ENCODE data around the gene RNF217. TPM values are rescaled to one million over a fixed set of nuclear protein-coding genes. Genes with fewer than 3 reads are reported as not detected.

RNF217 gene
- total and polyA plus RNA-seq, 10 of the 15 experiments (the other 5 are each of a cell fraction or from before 2014, with no cell fraction given) = under 0.01 to 11.7 (median 0.04) TPM; not detected in 3

DNA sequence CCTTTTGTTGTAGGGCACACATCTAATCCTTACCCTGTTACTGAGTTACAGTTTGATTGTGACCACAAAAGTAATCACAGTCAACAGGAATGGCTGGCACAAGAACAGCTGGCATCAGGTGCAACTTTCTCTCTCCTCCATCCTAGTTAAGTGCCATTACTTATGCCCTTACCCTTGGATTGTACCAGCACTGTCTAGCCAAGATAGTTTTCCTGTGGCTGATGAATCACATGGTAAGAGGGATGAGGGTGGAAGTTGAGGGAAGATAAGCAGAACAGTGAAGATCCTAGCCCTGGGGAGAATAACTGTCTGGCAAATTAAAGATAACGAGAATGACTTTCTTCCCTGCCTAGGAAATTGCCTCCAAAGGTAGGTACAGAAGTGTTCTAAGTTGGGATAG is 42.0 kb downstream of the RNF217 start:
- no peak overlapping the region for H2AFZ ChIP-seq (ENCODE audit: control insufficient read depth, low read depth, low read length)
- no peak overlapping the region for H3K4me3 ChIP-seq
- no peaks in the 10 kb centered on the region for H3K27me3 ChIP-seq (replicated peaks in 1 of 2; ENCODE audit: control insufficient read depth in 2 of 2, insufficient read depth in 2 of 2, low read length in 1 of 2)
- no peaks in the 10 kb centered on the region for H3K79me2 ChIP-seq (ENCODE audit: control insufficient read depth, insufficient read depth, low read length)
- no peaks in the 10 kb centered on the region for H3K9me3 ChIP-seq (replicated peaks; ENCODE audit: control insufficient read depth, insufficient read depth, low read length)
- FAIRE-seq (no peak), ATAC-seq (no peak), DNase-seq (ENCODE audit: low read depth, low spot score) (no peak)
- 0% methylated on average over 1 of the region's 1 CpG for WGBS (ENCODE audit: insufficient coverage, insufficient replicate concordance, low lambda C conversion rate, missing lambda C conversion rate)
- no peaks in the 10 kb centered on the region for H3K36me3 ChIP-seq (ENCODE audit: control insufficient read depth in 2 of 2, insufficient read depth in 2 of 2, low read length in 1 of 2)
- H3K4me2 ChIP-seq (ENCODE audit: control insufficient read depth, insufficient read depth) = no peak overlapping the region
- SMC1A ChIA-PET (ENCODE audit: uncharacterized antibody, unreplicated experiment) = interaction anchor here (1.0 kb wide), 1 partner anchor 24 kb away, joined by 3 read pairs; no protein-coding TSS in a partner anchor
- no peaks in the 10 kb centered on the region for H4K20me1 ChIP-seq (ENCODE audit: control insufficient read depth, insufficient read depth)
- H3K4me1 ChIP-seq (ENCODE audit: control insufficient read depth, insufficient read depth, low read length) = no peaks in the 10 kb centered on the region
- intact Hi-C loops (cut with micrococcal nuclease; ENCODE audit: unreplicated experiment) (no loop called here), in situ Hi-C loops (cut with MboI) (no loop called here)
- H3K27ac ChIP-seq (ENCODE audit: control insufficient read depth, insufficient read depth) = no peak overlapping the region
- RAD21 ChIA-PET (ENCODE audit: unreplicated experiment) = no interaction called here
- POLR2A ChIA-PET = no interaction called here
- H3K9ac ChIP-seq (ENCODE audit: control insufficient read depth, insufficient read depth, low read length) = no peak overlapping the region
- CTCF ChIA-PET = interaction anchor here (1.4 kb wide), 1 partner anchor 109 kb away, joined by 3 read pairs; no protein-coding TSS in a partner anchor
- TF ChIP-seq JUND (IDR thresholded peaks at IDR 0.05; ENCODE audit: low read depth, low read length) (no peak), CBX5 (IDR thresholded peaks at IDR 0.05; ENCODE audit: low read depth) (no peak), EGR1 (IDR thresholded peaks at IDR 0.05; ENCODE audit: borderline replicate concordance in 1 of 2, low read depth in 2 of 2, low read length in 2 of 2) (no peak), SMC3 (IDR thresholded peaks at IDR 0.05; ENCODE audit: borderline replicate concordance, low read length) (no peak), ZNF217 (IDR thresholded peaks at IDR 0.05) (no peak), KDM1A (IDR thresholded peaks at IDR 0.05; ENCODE audit: borderline replicate concordance) (no peak), HDGF (IDR thresholded peaks at IDR 0.05) (no peak), SRF (IDR thresholded peaks at IDR 0.05; ENCODE audit: low read depth in 2 of 2, low read length in 2 of 2) (no peak), SP1 (IDR thresholded peaks at IDR 0.05; ENCODE audit: low read depth, low read length) (no peak)
- TF ChIP-seq, protein P1, sequence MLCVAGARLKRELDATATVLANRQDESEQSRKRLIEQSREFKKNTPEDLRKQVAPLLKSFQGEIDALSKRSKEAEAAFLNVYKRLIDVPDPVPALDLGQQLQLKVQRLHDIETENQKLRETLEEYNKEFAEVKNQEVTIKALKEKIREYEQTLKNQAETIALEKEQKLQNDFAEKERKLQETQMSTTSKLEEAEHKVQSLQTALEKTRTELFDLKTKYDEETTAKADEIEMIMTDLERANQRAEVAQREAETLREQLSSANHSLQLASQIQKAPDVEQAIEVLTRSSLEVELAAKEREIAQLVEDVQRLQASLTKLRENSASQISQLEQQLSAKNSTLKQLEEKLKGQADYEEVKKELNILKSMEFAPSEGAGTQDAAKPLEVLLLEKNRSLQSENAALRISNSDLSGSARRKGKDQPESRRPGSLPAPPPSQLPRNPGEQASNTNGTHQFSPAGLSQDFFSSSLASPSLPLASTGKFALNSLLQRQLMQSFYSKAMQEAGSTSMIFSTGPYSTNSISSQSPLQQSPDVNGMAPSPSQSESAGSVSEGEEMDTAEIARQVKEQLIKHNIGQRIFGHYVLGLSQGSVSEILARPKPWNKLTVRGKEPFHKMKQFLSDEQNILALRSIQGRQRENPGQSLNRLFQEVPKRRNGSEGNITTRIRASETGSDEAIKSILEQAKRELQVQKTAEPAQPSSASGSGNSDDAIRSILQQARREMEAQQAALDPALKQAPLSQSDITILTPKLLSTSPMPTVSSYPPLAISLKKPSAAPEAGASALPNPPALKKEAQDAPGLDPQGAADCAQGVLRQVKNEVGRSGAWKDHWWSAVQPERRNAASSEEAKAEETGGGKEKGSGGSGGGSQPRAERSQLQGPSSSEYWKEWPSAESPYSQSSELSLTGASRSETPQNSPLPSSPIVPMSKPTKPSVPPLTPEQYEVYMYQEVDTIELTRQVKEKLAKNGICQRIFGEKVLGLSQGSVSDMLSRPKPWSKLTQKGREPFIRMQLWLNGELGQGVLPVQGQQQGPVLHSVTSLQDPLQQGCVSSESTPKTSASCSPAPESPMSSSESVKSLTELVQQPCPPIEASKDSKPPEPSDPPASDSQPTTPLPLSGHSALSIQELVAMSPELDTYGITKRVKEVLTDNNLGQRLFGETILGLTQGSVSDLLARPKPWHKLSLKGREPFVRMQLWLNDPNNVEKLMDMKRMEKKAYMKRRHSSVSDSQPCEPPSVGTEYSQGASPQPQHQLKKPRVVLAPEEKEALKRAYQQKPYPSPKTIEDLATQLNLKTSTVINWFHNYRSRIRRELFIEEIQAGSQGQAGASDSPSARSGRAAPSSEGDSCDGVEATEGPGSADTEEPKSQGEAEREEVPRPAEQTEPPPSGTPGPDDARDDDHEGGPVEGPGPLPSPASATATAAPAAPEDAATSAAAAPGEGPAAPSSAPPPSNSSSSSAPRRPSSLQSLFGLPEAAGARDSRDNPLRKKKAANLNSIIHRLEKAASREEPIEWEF (IDR thresholded peaks at IDR 0.05; ENCODE audit: insufficient replicate concordance, low read depth, low read length) = no peak
- TF ChIP-seq, protein P2, sequence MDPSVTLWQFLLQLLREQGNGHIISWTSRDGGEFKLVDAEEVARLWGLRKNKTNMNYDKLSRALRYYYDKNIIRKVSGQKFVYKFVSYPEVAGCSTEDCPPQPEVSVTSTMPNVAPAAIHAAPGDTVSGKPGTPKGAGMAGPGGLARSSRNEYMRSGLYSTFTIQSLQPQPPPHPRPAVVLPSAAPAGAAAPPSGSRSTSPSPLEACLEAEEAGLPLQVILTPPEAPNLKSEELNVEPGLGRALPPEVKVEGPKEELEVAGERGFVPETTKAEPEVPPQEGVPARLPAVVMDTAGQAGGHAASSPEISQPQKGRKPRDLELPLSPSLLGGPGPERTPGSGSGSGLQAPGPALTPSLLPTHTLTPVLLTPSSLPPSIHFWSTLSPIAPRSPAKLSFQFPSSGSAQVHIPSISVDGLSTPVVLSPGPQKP (IDR thresholded peaks at IDR 0.05; ENCODE audit: low read depth, low read length) = no peak
- TF ChIP-seq, protein P3, sequence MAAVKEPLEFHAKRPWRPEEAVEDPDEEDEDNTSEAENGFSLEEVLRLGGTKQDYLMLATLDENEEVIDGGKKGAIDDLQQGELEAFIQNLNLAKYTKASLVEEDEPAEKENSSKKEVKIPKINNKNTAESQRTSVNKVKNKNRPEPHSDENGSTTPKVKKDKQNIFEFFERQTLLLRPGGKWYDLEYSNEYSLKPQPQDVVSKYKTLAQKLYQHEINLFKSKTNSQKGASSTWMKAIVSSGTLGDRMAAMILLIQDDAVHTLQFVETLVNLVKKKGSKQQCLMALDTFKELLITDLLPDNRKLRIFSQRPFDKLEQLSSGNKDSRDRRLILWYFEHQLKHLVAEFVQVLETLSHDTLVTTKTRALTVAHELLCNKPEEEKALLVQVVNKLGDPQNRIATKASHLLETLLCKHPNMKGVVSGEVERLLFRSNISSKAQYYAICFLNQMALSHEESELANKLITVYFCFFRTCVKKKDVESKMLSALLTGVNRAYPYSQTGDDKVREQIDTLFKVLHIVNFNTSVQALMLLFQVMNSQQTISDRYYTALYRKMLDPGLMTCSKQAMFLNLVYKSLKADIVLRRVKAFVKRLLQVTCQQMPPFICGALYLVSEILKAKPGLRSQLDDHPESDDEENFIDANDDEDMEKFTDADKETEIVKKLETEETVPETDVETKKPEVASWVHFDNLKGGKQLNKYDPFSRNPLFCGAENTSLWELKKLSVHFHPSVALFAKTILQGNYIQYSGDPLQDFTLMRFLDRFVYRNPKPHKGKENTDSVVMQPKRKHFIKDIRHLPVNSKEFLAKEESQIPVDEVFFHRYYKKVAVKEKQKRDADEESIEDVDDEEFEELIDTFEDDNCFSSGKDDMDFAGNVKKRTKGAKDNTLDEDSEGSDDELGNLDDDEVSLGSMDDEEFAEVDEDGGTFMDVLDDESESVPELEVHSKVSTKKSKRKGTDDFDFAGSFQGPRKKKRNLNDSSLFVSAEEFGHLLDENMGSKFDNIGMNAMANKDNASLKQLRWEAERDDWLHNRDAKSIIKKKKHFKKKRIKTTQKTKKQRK (IDR thresholded peaks at IDR 0.05; ENCODE audit: low read depth, low read length) = no peak
- BruUV-seq (replicated peaks) = no TSS peak
